ENCODE data around the gene DSE.

The DSE gene

GRCh38 chr6:116491610-116492330 is 121.0 kb downstream of the DSE start:
- DNase-seq: no peak

- no peak for DNase-seq
Measured at GRCh38 chr6:116492331-116493067, 121.8 kb downstream of the DSE start.
